HG02840 (cell line): ENCODE measurements around the gene AK9.

Experiments
- ATAC-seq: cut with Tn5 transposase; IDR thresholded peaks from one replicate; pipeline ENCODE4 v1.9.1; 2021; ENCODE audit warnings: mild to moderate bottlenecking, moderate library complexity, moderate number of reproducible peaks; ENCODE audit not compliant: unreplicated experiment, low FRiP score

Gene AK9

DNA sequence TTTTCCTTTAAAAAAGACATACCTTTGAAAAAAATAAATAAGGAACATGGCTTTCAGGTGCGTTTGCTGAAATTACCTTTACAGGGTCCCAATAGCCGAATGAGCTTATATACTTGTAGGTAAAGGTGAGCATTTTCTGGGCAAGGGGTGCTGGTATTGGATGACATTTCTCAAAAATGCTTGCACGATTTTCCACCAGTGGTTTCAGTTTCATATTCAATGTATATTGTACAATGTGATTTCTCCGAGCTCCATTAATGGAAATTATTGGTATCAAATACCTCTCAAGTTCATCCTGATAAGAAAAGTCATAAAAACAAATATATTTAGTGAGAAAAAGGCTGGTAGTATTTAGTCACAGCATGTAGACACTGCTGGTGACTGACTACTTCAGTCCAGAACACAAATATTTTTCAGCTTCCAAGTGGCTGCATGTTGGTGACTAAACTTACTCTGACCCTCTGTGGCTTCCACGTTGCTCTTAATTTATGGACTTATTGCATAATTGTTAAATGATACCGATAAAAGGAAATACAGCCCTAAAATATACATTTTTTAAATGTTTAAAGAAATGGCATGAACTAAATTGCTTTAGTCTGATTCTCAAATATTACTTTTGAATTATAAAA is 175.1 kb downstream of the AK9 start:
- no peak for ATAC-seq

DNA sequence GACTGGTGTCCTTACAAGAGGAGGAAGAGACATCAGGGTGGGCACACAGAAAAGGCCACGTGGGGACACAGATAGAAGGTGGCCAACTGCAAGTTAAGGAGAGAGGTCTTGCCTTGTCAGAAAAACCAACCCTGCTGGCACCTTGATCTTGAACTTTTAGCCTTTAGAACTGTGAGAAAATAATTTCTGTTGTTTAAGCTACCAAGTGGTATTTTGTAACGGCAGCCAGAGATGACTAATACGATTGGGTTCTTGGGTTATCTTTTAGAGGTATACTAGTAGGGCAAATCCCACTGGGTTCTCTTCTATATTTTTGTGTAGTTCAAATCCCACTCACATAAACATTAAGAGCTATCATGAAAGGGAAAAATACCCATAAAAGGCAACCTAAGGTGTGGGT is 176.1 kb downstream of the AK9 start:
- no peak for ATAC-seq

DNA sequence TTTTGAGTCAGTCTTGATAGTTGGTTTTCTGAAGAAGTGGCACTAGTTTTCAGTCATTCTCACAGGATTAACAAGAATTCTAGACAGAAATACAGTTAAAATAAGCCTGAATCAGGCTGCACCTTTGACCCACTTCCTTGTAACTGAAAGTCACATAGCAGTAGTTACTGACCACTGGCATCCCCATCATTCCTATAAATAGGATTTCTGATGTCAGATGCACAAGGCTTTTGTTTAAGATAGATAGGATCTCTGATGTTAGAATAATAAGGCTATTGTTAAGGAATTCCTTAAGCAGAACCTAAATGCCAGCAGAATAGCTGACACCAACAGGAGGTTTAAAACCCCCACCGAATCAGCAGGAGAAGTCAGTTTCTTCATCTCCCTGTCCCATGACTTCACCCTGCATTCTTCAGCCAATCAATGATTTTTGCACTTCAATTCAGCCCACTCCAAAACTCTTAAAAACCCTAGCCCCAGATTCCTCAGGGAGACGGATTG is 177.4 kb downstream of the AK9 start:
- no peak for ATAC-seq

DNA sequence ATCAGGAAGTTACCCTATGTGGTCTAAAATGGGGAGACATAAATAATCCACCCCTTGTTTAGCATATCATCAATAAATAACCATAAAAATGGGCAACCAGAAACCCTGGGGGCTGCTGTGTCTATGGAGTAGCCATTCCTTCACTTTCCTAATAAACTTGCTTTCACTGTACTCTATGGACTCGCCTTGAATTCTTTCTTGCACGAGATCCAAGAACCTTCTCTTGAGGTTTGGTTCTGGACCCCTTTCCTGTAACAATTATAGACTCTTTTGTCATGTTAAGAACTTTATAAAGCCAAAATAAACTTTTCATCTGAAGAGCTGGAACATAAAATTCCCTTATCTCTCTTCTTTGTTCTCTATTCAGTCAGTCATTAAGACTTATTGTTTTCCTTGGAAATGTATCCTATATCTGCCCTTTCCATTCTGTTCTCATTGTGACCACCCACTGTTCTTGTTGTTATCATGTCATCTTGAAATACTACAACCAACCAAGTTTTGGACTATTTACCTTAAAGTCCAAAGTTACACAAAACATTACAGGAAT is 178.7 kb downstream of the AK9 start:
- ATAC-seq: no peak

DNA sequence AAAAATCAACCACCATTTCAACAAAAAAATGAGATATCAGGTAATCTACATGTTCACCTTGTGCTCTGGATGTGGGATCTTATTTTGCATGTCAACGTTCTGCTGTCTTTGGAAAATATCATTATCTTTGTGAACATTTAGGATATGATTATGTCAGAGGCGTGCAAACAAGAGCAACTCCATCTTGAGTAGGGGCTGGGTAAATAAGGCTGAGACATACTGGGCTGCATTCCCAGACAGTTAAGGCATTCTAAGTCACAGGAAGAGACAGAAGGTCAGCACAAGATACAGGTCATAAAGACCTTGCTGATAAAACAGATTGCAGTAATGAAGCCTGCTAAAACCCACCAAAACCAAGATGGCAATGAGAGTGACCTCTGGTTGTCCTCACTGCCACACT is 179.2 kb downstream of the AK9 start:
- ATAC-seq: no peak

DNA sequence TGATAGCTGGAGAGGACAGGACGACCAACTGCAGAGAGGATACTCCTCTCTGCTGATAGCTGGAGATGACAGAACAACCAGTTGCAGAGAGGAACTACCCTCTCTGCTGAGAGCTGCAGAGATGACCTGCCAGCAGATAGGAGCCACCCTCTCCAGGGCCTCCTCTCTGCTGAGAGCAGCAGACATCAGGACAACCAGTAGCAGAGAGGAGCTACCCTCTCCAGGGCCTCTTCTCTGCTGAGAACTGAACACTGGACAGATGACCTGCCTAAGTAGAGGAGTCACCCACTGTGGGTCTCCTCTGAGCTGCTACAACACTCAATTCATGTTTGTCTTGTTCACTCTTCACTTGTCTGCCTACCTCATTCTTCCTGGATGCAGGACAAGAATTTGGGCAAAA is 180.6 kb downstream of the AK9 start:
- no peak for ATAC-seq

DNA sequence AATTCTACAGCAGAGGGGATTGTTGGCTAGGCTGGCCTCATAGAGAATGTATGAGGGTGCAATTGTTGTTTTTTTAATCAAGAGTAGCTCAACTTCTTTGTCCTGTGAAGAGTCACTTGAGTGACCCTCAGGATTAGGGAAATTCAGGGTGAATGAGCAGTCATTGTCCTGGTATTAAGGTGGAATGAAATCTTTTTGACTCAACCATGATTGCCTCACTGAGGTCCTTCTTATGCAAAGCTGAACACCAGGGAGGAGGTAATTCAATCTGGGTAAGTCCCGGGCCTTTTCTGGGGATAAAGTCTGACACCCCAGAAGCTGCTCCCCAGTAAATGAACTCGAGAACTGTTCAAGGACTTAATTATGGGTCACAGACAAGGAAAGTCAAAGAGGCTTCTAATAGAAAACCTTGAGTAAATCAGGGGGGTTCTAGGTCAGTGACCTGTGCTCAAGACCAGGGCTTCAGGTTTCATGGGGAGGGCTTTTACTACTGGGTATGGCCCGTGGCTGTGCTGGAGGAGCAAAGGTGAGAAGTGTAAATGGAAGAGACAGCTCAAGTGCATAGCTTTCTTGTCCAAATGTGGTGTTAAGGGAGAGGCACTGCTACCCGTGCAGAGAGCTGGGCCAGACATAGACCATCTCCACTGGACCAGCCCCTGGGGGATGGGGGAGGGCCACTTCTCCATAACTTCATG is 182.7 kb downstream of the AK9 start:
- ATAC-seq: no peak

DNA sequence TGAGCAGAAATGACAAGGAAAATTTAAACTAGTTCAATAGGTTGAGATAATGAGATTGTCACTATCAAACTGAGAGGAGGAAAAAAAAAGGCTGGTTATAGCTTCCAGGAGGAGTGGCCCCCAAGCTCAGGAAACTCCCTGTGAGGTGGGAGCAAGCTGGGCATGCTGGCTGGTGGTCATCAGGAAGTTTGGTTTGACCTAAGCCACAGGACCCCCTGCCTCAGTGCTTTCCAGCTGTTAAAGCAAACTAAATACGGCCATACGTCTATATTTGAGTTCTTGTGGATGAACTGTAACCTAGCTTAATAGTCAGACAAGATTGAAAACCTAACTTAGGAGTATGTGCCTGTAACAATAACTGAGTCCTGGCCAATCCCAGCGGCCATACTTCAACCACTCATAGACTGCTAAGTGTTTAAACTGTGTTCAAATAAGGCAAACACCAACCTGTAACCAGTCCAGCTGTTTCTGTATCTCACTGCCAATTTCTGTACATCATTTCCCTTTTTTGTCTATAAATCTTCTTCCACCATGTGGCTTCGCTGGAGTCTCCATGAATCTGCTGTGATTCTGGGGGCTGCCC is 183.4 kb downstream of the AK9 start:
- no peak for ATAC-seq

DNA sequence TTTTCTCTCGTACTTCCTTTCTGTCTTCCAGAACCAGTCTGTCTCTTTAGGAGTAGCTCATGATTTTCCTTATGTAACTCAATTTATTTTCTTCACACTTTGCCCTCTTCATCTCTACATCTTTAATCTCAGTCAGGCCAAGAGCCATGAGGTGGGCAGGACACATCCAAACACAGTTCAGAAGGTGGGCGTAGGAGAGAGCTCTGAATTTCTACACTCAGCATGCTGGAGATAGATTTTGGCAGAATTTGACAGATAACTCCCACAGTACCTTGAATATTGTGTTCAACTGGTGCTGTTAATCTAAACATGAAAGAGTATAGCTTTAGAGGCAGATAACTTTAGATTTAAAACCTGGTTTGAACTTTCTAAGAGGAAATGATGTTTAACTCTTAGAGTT is 184.2 kb downstream of the AK9 start:
- no peak for ATAC-seq

DNA sequence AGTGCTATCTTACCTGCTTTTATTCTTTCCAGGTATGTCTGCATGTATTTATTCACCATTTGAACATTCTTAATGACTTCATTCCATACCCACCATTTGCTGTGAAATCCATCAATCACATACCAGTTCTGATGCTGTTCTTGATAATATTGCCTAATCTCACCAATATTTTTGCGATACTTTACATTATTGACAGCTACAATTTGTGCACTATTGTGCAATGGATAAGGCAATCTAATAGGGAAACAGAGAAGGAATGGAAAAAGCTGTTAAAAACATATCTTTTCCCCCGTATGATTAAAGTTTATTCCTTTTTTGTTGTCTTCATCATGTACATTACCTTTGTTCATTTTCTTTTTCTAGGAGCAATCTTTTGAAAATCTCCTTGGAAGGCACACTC is 184.7 kb downstream of the AK9 start:
- ATAC-seq: no peak

DNA sequence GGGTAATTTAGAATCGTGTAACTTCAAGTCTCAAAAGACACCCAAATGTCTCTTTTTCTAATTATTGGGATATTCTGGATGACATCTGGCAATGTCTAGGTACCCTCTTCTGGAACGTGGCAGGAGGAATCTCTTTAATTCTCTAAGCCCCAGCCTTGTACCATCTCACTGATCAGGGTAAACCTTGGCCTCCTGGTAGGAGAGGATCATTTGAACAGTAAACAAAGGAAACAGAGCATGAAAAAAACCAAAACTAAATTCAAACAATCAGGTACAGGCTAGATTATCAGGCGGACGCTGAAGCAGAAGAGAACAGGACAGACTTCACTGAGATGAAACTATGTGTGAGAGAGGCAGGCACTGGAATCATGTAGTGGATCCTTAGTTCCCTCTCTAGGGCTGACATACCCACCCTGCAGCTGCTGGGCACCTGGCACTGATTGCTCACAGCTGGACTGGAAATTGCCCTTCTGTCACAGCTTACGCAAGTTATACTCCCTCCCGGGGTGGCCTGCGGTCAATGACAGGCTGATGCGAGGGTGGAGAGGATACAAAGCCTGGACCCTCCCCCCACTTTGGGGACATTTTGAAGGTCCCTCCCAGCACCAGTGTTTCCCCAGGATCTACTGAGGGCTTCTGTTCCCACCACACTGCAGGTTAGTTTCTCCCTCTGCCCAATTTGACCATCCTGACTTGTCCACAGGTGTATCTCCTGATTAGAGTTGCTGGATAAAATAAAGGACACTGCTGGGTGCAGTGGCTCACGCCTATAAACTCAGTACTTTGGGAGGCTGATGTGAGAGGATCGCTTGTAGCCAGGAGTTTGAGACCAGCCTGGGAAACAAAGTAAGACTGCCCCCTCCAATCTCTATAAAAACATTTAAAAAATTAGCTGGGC is 187.4 kb downstream of the AK9 start:
- no peak for ATAC-seq

DNA sequence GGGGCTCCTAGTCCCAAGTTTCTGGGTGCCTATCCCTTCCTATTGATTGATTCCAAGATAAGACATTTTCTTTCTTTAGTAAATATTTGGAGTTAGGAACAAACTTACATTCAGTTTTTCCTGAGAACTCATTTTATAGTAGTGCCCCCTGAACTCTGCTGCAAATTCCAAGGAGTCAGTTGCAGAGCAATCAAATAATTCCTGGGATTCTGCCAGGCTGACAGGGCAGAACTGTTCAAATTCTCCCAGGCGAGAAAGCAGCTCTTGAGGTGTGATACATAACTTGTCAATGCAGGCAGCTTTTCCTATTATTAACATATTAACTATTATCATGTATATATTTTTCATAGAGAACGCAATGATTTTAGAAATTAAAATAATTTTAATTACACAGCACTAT is 192.1 kb downstream of the AK9 start:
- no peak for ATAC-seq

DNA sequence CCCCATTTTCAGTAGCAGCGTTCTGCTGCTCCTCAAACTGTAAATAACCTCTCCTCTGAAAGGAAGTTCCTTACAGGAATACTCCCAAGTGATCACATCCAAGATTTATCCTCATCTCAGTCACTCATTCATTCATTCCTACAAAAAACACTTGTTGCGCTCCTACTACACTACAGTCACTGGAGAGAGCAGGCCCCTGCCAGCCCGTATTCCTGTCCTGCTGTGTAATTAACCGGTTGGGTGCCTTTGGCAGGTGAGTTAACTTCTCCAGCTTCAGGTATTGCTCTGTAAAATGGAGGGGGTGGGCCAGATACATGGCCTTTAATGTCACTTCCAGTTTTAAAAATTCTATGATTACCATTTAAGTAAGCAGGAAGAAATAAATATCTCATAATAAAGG is 192.9 kb downstream of the AK9 start:
- no peak for ATAC-seq

DNA sequence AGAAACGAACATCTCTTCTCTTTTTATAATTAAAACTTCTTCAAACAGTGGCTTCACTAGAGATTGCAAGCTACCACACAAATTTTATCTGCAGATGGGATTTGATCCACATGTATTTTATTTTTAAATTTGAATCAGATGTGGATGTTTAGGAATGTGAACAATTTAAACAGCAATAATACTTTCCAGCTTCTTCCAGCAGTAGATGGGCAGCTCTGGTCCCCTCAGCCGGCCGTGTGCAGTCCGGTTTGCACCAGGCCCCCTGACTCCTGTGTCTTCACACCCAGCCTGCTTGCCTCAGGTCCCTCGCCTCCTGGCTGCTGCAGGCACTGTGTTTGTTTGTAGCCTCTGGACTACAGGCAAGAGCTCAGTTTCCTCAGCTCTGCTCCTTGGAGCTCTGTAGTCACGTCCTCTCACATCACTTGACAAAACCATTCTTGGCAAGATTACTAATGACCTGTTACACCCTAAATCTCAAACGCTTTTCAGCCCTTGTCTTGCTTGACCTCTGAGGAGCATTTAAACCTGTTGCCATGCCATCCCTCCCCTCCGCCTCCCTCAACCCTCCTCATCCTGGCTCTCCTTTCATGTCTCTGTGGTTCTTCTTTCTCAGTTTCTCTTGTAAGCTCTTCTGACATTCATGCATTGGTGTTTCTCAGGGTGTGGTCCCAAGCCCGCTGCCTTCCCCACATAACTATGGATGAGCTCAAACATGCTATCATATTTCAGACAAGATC is 194.8 kb downstream of the AK9 start:
- no peak for ATAC-seq

DNA sequence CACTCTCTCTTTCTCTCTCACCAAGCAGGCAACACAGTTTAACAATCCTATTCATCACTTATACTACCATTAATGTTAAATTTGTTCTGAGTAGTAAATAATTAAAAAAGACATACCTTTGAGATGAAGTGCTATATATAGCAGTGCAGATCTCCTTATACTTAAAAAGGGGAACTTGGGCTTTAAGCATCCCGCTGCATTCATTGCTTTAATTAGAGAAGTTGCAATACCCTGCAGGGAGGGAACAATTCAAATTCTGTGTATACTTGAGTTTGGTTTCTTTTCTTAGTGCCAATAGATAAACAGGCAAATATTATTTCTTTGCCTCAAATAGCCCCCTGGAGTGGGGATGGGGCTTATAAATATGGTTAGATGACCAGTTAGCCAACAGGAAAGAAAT is 197.1 kb downstream of the AK9 start:
- no peak for ATAC-seq

DNA sequence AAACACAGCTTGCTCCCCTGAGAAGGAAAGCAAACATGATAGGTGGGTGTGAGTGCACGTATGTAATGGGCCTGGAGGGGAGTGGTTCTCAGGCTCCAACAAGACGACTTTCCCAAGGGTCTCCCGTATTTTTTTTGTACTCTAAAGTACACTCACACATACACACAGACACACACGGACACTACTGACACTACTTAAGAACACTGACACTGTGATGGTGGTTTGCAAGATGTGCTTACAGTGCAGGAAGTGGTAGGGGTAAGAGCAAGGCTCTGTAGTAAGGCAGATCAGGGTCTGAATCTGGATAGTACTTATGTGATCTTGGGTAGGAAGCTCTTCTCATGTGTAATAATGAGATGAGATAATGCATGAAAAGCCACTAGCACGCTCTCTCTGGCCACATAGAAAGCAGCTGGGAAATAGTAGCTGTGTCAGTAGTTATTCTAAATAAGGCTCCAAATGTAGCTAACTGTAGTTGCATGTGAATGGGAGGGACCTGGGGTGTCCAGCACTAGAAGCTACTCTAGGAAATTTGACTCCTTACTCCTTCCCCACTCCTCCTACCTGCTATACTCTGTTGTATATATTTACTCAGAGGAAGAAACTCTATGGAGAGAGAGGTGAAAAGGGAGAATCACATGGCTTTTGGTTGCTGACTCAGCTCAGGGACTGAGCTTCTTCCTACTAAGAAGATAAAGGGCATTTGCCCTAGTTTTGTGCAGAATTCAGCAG is 199.6 kb downstream of the AK9 start:
- ATAC-seq: no peak

DNA sequence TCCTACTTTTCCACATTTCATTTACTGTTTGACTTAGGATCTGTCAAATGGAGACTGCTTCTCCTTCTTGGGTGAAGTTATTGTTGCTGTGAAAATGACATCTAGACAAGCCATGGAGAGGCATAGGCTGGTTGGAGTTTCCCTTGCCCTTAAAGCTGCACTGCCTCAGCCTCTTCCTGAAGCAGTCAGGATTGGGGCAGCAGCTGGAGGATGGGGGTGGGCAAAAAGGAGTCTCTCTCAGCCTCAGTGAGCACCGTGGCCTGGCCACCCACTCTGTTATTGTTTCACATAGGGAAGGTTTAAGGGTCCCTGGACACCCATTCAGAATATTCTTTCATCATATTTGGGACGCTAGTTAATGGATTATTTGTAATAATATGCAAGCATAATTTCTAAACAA is 200.3 kb downstream of the AK9 start:
- no peak for ATAC-seq

DNA sequence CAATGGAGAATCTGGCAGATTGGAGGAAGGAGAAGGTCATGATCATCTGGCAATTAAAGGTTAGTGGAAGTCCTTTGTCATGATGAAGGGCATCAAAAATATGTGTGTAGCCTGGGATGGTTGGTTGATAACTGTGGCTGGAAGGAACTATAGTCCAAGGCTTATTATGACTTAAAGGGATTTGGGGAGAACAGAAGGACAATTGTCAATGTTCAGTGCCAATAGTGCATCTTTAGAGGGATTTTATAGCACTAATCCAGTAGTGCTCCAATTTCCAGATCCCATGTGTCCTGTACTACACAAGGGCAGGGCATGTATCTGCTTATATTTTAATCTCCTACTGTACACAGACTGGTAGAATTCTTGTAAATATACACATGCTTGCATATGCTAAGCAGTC is 203.0 kb downstream of the AK9 start:
- ATAC-seq: no peak

DNA sequence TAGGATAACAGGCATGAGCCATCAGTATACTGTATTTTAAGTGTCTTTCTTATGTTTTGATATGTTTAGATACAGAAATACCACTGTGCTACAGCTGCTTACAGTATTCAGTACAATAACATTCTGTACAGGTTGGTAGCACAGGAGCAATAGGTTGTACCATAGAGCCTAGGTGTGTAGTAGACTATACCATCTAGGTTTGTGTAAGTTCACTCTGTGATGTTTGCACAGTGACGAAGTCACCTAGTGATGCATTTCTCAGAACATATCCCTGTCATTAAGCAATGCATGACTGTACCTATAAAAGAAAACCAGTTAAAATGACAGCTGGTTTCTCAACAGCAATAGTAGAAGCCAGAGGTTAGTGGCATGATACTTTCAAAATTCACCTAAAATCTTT is 204.9 kb downstream of the AK9 start:
- ATAC-seq: no peak
